ENCODE measurements around the gene PUM1.
A peak's percentile ranks its signal among the peaks of the same experiment; 100 is the strongest.
"Not testable (repeated sequence)": the region's sequence is repeated elsewhere in the genome, so short reads cannot be mapped to it uniquely, and the experiment has no call there.

Gene PUM1, protein sequence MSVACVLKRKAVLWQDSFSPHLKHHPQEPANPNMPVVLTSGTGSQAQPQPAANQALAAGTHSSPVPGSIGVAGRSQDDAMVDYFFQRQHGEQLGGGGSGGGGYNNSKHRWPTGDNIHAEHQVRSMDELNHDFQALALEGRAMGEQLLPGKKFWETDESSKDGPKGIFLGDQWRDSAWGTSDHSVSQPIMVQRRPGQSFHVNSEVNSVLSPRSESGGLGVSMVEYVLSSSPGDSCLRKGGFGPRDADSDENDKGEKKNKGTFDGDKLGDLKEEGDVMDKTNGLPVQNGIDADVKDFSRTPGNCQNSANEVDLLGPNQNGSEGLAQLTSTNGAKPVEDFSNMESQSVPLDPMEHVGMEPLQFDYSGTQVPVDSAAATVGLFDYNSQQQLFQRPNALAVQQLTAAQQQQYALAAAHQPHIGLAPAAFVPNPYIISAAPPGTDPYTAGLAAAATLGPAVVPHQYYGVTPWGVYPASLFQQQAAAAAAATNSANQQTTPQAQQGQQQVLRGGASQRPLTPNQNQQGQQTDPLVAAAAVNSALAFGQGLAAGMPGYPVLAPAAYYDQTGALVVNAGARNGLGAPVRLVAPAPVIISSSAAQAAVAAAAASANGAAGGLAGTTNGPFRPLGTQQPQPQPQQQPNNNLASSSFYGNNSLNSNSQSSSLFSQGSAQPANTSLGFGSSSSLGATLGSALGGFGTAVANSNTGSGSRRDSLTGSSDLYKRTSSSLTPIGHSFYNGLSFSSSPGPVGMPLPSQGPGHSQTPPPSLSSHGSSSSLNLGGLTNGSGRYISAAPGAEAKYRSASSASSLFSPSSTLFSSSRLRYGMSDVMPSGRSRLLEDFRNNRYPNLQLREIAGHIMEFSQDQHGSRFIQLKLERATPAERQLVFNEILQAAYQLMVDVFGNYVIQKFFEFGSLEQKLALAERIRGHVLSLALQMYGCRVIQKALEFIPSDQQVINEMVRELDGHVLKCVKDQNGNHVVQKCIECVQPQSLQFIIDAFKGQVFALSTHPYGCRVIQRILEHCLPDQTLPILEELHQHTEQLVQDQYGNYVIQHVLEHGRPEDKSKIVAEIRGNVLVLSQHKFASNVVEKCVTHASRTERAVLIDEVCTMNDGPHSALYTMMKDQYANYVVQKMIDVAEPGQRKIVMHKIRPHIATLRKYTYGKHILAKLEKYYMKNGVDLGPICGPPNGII

GRCh38 chr1:31065310-31066217 is at the start of gene PUM1:
TSS of gene PUM1 (minus strand) at chr1:31065717. CDS start at chr1:31059566, 6,151 bp downstream.
- DNase-seq, result peak; percentile 82

DNA sequence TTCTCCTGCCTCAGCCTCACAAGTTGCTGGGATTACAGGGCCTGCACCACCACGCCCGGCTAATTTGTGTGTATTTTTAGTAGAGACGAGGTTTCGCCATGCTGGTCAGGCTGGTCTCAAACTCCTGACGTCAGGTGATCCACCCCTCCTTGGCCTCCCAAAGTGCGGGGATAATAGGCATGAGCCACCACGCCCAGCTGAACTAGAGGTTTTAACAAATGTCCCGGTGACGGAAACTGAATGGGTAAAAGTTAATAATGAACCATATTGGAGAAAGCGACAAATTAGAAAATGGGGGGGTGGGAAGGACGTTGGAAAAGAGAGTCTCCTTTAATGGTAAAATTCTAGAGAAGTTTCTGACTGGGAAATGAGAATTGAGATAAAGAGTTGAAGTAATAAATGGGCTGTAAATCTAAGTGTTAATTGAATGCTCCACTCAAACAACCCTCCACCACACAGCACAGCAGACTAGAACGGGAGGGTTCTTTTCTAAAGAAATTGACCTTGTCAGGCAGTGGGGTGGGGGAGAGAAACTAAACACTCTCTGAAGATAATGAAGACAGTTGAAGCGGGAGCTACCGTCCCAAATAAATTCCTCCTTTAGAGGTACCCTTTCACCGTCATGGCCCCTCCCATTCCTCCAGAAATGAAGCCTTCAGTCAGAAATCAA is 46.9 kb upstream of the PUM1 start:
- DNase-seq, result no peak

DNA sequence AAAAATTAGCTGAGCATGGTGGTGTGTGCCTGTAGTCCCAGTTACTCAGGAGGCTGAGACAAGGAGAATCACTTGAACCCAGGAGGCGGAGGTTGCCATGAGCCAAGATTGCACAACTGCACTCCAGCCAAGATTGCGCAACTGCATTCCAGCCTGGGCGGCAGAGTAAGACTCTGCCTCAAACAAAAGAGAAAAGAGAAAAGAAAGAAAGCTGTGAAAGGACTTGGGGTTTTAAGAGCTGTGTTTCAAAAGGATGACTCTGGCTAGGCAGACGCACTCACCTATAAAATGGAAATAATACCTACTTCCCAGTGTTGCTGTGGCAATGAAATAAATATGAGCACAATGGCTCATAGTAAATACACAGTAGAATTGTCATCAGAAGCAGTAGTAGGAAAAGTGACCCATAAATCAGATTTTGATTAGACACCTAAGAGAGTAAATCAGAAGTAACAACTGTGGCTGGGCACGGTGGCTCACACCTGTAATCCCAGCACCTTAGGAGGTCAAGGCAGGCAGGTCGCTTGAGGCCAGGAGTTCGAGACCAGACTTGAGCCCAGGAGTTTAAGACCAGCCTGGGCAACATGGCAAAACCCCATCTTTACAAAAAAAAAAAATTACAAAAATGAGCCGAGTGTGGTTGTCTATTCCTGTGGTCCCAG is 45.9 kb upstream of the PUM1 start:
- DNase-seq, result no peak

GRCh38 chr1:31110846-31111245 is 45.3 kb upstream of the PUM1 start:
- no peak for DNase-seq

DNA sequence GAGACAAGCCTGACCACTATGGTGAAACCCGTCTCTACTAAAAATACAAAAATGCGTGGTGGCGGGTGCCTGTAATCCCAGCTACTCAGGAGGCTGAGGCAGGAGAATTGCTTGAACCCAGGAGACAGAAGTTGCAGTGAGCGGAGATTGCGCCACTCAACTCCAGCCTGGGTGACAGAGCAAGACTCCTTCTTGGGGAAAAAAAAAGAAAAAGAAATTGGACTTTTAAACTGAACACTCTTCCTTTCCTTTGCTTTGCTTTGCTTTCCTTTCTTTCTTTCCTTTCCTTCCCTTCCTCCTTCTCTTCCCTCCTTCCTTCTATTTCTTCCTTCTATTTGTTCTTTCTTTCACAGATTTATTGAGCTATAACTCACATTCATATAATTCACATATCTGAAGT is 43.3 kb upstream of the PUM1 start:
- DNase-seq, result no peak

GRCh38 chr1:31105646-31106045 is 40.1 kb upstream of the PUM1 start:
- DNase-seq, result no peak

DNA sequence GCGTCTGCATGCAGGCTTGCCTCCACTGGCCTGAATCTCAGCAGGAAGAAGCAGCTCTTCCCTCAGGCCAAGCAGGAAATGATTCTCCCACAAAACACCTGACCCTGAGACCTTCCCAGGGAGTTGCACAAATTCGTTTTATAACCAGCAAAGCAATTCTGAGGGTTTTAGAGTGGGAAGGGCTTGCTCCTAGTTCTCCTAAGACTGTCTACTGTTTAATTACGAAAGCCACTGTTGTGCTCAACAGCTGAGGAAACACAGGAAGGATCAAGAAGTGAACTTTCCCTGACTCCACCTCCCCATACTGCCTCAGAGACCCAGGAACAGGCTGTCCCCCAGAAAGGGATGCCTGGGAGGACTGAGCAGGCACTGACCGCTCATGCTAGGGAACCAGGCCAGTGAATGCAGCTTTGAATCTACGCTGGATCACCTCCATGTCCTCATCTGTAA is 37.0 kb upstream of the PUM1 start:
- DNase-seq, result no peak

- no peak for DNase-seq
Measured at GRCh38 chr1:31101147-31101502, 35.6 kb upstream of the PUM1 start.

- no peak for DNase-seq
Measured at GRCh38 chr1:31099293-31100032, 33.9 kb upstream of the PUM1 start.

GRCh38 chr1:31095985-31096384 is 30.5 kb upstream of the PUM1 start:
- DNase-seq, result no peak

GRCh38 chr1:31095298-31095981 is 29.9 kb upstream of the PUM1 start:
- DNase-seq, result no peak

GRCh38 chr1:31088081-31088480 is 22.6 kb upstream of the PUM1 start:
- DNase-seq, result not testable (repeated sequence)

GRCh38 chr1:31084782-31085569 is 19.5 kb upstream of the PUM1 start:
- DNase-seq, result no peak

DNA sequence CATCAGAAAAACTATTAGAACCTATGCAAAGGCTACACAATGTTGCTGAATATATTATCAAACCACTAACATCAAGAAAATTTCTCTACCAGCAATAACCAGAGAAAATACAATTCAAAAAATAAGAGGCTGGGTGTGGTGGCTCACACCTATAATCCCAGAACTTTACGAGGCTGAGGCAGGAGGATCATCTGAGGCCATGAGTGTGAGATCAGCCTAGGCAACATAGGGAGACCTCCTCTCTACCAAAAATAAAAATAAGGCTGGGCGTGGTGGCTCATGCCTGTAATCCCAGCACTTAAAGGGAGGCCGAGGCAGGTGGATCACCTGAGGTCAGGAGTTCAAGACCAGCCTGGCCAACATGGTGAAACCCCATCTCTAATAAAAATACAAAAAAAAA is 16.9 kb upstream of the PUM1 start:
- no peak for DNase-seq

GRCh38 chr1:31073044-31073443 is 7.5 kb upstream of the PUM1 start:
- DNase-seq, result no peak

DNA sequence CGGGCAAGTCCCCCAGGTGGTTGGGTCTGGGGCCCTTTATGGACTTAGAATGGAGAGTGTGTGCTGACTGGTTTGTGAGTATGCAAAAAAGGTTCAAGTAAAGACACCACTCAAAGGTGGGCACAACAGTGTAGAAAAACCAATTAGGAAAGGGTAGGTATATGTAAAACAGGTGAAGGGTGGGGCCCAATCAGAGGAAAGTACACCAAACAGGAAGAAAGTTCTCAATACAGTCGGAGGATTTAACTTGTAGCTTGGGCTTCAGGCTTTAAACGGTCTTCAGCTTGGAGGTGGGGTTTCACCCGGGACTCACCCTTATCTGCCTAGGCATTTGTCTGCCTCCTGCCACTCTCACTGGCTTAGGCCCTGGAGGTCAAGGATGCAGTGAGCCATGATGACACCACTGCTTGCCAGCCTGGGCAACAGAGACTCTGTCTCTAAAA is 6.8 kb upstream of the PUM1 start:
- no peak for DNase-seq

GRCh38 chr1:31069392-31069791 is 3.9 kb upstream of the PUM1 start:
- DNase-seq, result no peak

DNA sequence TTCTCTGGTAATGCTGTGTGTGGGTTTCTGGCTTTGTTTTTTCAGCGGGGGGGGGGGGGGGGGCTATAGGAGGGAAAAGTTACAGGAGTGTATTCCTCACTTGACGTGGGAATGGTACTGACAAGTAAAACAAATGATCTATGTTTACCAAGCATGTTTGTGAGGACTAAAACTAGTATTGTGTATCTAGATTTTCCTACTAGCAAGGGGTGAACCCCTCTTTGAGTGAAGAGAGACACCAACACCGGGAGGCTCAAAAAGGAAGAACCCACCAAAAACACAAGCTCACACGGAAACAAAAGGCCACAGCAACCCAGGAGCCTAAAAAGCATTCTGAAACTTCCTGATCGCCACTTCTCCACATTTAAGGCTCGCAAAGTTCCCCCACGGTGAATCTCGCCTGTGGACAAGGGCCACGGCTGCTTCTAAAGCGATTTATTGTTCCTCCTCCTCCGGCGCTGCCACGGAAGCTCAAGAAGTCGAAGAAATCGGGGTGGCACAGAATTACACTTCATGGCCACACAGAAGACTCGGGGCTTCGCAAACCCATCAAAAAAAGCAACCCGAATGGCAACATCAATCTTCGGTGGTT is 703 bp downstream of the PUM1 start:
- no peak for DNase-seq
